Left lobe of liver (tissue), 2 donors: ENCODE measurements around the gene BNC2. TPM values are rescaled to one million over a fixed set of nuclear protein-coding genes. Genes with fewer than 3 reads are reported as not detected.

Experiments used
- ATAC-seq: fragments of 200-7000 bp; cut with Tn5 transposase; one replicate; pipeline ENCODE4 v1.9.1; 2020; ENCODE audit warnings: mild to moderate bottlenecking, moderate library complexity
- DNase-seq: peaks from one replicate; pipeline ENCODE4 v3.0.0-alpha.2; 2020; ENCODE audit warnings: low spot score
- total RNA-seq: library from RNA; stranded (reverse); gene quantifications from one replicate; pipeline ENCODE4 v1.2.1, GENCODE V29; 2021
- donor health status: DM: no; HTN: no; CAD: no; lungs with moderate emphysema.
- donor health status: DM: no; HTN: yes; CAD: no.

Gene BNC2
- total RNA-seq, 1 donor from 2014 or later, result 0.55 TPM

DNA sequence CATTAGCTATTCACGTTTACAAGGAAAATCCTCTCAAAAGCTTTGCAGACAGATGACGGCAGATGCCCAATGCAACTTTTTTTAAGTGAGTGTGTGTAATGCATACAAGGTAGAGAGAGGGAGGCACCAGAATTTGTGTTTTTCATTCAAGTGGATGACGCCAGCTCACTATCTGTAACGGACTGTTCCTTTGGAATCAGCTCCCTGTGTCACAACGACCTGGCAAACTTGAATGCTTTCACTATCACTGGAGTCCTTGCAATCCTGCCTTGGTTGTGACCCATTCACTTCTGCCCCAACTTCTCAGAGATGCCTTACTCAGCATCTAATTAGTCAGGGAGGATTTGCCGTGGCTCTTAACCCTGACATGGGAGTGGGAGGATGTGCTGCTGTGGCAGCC, 148.5 kb downstream of the BNC2 start:
- DNase-seq (no peak), ATAC-seq (peak; percentile 73)

DNA sequence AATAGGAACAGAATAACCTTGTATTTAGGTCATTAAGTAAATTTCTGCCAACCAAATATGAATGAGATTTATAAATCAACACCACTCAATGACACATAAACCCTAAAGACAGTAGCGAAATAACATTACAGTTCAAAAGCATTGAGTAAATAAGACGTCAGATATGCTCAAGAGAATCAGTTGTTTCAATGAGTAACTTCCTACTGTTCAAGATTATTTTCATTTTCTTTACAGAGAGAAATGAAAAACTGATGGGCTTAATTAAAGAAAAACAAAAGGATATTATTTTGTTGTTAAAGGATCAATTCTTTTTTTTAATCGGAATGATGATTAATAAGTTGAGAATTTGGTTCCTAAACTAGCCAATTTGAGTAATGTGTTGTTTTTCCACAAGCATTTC, 150.1 kb downstream of the BNC2 start:
- no peak for DNase-seq
- no peak for ATAC-seq

DNA sequence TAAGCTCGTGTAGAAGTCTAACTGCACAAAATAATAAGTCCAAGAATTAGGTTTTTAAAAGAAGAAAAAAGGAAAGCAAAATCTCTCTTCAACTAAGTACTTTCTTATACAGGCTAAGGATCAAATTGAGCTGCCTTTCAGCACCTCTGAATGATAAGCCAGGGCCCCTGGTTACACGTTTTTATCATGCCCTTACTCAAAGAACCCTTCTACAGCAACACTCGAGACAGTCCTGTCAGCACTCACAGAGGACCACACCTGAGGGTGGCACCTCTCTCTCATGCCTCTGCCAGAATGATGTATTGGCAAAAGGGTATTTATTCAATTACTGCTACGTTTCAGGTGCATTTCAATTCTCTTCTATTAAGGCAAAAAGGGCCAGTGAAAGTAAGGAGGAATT, 150.5 kb downstream of the BNC2 start:
- ATAC-seq, result no peak
- no peak for DNase-seq

DNA sequence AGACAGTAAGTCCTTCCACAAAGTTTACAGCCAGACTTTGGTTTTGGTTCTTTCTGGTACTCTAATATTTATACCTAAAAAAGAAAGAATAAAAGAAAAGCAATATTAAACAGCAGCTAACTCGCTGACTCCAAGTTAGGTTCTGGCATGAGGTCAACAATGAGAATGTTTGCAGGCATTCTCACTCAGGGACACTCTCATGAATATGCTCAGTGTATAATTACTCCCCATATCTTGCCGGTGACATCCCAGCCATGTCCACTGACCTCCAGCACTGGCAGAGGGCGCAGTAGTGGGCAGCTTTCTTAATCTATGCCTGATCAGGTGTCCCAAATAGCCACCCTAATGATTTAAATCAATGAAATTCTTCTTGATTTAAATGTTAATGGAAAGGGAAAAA, 151.5 kb downstream of the BNC2 start:
- DNase-seq (no peak), ATAC-seq (no peak)

DNA sequence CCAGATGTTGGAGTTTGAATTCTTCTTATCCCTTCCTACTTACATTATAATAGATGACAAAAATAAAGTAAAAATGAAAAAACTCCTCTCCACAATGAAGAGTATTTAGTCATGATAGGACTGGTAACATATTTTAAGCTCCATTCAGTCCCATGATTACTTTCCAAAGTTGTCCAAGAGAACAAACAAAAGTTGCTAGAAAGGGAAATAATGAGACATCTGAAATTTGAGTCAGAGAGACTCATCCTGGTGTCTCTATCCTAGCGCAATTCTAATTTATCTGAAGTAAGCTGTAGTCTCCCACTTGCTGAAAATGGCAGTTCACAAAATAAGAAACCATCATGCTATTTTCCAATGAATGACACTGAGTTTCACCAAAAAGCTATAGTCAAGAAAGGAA, 152.2 kb downstream of the BNC2 start:
- ATAC-seq (no peak), DNase-seq (no peak)

DNA sequence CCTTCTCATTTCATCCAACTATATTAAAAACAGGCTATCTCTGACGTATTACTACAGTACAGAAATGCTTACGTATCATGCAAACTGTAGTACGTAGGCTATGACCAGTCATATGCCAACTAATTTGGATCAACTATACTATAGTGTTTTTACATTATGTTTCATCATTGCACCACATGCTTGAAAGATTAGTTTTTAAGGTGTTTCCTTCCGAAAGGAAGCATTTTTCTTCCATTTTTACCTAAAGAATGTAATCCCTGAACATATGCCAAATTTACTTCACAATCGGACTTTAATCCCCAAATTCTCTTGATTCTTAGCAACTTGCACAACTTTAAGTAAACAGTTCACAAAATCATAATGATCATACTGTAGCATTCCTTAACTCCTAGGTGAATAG, 153.9 kb downstream of the BNC2 start:
- ATAC-seq (no peak), DNase-seq (no peak)

DNA sequence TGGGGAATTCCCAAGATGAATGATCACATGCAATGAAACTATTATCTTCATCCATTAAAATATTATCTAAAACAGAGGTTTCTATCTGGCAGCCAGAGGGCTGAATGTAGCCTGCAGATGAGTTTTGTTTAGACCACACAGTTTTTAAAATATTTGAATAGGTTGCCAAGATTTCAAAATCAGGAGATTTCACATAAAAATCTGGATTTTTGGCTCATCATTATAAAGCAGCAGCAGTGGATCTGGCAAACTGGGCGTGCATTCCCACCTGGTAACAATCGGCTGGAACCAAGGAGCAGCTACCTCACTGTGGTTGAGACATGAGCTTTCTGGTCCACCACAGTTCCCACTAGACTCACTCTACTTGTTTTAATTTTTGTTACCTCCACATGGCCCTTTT, 155.1 kb downstream of the BNC2 start:
- DNase-seq (no peak), ATAC-seq (no peak)

DNA sequence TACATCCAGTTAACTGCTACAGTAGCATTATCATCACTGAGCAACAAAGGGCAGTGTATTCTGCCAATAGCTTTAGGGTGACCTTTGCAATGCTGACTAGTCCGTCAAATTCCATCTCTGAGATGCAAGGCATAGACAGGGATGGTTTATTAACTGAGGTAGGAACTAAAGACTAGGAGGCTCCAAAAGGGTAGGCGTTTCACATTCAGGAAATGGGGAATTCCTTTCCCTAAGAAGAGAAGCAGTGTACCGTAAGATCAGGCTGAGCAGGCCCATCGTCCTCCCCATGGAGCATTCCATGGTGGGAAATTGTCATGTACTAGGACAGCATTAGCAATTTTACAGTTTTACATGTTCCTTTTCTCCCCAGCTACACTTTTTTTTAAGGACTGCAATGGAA, 157.7 kb downstream of the BNC2 start:
- DNase-seq, result no peak
- no peak for ATAC-seq

DNA sequence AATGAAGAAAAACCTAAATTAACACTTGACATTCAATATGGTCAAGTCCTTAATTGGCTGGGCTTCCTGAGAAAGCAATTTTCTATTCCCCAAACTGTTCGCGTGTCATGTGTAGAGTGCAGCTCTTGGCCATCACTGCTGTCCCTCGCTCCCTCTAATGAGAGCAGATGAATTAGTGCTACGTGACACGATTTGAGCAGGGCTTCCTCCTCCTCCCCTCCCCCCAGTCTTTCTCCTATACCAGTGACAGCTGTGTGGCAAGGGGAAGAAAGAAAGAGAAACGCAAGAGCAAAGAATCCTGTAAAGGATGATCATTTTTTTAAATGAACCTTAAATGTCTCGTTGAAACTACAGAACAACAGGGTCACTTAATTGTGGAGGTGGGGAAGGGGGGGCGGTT, 159.6 kb downstream of the BNC2 start:
- DNase-seq (no peak), ATAC-seq (no peak)

DNA sequence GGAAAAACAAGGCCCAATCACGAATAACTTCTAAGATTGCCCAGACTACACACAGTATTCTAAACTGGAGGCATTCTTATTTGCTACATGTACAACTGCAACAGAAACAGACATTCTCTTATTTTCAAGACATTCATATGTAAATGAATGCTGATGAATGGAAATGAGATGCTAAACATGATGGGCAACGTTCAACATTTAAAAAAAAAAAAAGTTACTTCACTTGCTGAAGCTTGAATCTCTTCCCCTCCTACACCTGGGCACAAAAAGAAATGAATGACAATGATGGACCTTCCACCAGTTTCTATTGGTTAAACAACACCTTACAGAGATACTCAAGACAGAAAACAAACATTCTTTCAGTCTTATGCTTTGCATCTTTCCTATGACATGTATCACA, 160.5 kb downstream of the BNC2 start:
- ATAC-seq, result no peak
- no peak for DNase-seq

DNA sequence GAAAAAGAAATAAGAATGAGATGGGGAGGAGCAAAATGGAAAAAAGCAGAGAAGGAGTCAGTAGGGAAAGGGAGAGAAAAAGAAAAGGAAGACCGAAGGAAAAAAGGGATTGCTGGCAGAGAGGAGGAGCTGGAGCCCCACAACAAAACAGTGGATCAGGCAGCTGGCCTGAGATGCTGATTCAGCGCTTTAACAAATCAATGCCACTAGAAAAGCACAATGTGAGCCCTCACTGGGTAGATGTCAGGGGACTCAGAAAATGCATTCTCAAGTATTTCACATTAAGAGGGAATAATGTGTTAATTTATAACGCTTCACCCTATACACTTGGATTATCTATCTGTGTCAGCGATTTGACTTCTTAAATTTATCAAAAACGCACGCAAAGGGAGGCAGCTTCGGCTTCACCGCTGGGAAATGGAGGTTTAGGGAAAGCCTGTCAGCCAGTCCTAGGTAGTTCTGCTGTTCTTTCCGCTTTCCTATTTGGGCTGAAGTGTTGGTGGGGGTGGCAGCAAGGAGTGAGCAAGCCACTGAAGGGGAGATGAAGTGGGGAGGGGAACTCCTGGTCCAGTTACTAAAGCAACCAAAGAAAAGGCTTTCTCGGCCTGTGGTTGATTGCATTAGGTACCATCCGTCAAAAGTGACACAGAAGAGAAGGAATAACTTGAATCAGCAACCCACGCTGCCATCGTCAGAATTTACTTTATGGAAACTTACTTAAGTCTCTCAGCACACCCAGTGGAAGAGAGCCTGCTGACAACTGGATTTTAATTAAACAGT, 161.6 kb downstream of the BNC2 start:
- DNase-seq, result no peak
- ATAC-seq, result no peak

DNA sequence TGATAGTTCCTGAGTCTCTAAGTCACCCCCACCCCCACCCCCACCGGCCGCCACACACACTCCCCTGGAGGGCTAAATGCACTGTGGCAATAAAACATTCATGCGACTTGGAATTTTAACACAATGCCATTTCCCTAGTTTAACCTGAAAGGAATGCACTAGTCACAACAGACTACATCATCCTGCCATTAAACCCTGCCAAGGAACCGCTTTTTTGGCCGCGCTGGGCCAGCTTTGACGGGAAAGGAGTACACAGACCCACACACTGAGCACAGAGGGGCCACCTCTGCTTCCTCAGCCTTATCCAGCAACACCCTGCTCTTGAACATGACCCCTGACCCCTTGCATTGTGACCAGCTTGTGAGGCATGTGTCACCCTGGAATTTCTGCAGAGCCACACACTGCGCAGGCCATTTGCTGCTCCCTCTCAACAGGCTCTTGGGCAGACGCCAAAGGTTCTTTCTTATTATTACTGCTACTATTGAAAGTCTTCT, 165.3 kb downstream of the BNC2 start:
- DNase-seq (peak; percentile 49), ATAC-seq (peak; percentile 27)

DNA sequence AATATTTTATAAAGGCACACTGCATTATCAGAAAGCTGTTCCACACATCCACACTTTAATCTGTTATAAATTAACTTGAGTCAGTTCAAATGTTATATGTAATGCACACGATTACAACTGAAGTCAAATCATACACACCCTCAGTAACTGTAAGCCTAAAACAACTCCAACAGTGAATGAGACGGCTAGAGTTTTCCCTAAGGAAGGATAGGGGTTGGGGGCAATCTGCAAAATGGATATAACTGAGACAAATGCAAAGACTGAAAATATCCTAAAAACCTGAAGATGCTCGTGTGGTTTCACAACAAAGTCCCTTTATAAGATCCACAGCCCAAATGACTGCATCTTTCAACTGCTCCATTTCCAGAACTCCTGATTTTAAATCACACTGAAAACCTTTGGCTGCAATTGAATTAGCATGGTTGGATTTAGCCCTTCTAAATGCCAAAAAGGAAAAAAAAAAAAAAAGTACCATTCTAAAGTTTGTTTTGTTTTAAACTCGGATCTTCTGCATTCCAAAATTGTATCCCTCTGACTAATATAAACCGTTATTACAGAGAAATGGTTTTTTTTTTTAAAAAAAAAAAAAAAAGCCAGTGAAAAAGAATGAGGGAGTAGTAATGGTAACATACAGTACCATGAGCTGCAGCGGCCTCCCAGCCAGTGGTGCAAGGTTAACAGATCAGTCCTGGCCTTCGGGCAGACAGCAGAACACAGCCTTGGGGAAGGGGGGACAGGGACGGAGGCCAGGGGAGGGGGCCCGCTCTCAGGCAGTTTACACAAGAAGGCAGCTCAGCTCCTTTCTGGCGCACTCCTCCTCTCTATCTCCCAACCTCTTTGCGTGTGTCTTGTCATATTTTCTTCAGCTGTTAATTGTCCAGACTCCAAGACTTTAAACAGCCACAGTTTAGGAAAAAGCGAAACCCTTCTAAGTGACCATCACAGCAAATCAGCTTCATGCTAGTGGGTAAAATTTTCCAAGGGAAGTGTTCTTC, 166.1 kb downstream of the BNC2 start:
- DNase-seq, result no peak
- ATAC-seq, result no peak

DNA sequence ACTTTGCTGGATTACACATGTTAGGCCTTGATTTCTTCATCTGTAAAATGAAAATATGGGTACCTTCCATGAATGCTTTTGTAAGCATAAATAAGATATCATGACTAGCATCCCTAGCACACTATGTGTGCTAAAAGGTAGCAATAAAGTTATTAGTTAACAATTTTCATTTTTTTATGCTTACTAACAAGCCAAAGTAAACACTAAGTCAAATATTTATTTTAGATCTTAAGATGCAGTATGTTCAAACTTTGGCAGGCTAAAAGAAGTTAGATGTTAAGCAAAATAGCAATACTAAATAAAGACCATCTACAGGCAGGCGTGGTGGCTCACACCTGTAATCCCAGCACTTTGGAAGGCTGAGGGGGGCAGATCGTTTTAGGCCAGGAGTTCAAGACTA, 169.1 kb downstream of the BNC2 start:
- ATAC-seq (no peak), DNase-seq (no peak)

DNA sequence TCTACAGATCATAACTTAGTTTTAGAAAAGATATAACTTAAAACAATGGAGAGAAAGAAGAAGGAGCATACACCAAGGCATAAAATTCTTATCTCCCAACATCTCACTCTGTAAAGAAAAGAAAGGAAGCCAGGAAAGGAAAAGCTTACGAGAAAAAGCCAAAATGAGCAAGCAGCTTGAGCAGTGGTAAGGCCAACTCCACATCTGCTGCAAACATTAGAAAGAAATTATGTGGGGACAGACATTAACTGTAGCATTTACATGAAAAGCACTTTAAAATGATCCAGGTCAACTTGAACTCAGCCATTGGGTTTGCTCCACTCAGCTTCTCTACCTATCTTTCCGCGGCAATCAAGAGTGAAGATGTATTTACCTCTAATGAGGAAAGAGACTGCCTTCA, 176.9 kb downstream of the BNC2 start:
- ATAC-seq (no peak), DNase-seq (no peak)

DNA sequence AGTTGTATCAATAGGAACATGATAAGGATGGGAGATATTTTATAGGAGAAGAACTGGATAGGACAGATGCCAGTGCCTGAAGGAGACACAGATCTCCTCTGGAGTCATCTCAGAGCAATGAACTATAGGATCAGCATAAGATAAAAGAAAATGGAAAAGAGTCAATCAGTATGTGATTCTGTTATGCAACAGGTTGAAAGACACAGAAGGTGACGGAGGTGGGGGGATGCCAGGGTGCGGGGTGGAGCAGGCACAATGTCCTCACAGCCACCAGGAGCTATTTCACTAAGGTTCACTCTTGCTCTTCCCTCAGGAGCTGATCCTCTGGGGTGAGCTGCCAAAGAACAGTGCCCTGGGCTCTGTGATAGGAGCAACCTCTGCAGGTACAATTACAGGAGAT, 179.8 kb downstream of the BNC2 start:
- DNase-seq, result no peak
- ATAC-seq, result no peak

DNA sequence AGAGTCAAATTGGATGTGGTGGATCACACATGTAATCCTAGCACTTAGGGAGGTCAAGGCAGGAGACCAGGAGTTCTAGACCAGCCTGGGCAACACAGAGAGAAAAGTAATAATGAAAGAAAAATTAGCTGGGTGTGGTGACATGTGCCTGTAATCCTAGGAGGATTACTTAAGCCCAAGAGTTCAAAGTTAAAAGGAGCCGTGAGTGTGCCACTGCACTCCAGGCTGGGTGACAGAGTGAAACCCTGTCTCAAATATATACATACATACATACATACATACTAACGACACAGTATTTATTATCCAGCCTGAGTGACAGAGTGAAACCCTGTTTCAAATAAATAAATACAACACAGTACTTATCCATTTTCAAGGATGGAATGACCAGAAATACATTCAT, 180.3 kb downstream of the BNC2 start:
- DNase-seq, result no peak
- ATAC-seq, result no peak

DNA sequence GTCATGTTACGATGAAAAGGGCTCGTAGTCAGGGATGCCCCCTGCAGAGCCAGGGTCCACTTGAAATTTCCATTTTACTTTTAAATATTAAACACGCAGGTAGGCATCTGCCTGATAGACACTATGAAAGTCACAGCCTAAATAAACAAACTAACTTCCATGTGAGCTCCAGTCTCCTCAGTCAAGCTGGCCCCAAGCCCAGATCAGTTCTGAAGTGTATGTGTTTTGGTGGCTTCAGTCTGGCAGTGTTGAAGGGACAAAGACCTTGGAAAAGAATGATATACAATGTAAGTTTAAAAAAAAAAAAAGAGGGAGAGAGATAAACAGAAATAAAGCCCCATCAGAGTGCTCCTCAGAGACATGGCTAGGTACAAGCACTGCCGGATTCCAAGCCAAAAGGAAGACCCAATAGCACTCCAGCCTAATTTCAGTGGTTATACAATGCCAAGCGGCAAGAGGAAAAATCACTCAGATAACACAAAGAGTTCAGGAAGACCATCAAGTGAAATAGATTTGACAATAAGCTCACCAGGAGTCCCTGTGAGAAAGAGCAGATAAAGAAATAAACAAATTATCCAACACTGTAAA, 181.0 kb downstream of the BNC2 start:
- no peak for DNase-seq
- ATAC-seq, result peak; percentile 29

DNA sequence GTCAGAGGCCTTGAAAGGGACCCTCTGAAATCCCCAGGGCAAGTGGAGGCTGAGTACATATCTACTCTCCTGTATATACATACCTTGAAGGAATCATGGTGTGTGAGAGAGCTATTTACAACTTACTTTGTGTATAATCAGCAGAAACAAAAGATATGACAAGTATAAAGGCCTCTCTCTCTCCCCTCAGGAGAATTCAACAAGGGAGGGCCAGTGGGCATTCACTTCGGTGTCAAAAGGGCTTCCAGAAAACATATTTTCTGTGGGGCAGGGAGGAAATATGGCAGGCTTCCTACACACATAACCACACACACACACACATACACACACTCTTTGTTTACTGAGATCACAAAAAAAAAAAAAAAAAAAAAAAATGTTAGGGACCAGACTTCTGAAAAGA, 181.7 kb downstream of the BNC2 start:
- ATAC-seq, result no peak
- no peak for DNase-seq

DNA sequence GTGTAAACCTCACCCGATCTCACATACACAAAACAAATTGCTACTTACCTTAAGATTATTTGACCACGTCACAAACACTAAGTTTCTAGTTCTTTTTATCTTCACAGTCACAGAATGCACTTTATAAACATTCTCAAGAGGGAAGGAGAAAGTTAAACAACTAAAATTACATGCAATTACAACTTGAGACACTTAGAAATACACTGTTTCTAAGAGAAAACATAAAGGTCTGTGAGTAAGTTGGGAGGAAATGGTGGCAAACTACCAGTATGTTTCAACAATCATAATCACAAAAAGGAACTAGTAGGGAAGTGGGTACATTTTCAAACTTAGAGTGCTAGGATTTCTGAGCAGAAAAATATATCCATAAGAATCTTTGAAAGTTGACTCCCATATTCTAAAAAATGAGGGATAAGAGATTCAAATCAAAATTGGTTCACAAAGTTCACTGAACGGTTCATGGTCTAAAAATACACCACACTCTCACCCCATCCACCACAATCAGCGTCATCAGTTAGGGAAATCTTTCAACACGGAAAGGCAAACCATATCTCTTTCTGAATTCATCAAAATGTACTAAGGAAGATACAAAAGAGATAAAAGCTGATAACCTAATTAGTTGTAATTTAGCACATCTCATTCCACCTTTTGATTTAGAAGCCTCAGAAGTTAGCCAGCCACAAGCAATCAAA, 182.6 kb downstream of the BNC2 start:
- ATAC-seq, result no peak
- no peak for DNase-seq

DNA sequence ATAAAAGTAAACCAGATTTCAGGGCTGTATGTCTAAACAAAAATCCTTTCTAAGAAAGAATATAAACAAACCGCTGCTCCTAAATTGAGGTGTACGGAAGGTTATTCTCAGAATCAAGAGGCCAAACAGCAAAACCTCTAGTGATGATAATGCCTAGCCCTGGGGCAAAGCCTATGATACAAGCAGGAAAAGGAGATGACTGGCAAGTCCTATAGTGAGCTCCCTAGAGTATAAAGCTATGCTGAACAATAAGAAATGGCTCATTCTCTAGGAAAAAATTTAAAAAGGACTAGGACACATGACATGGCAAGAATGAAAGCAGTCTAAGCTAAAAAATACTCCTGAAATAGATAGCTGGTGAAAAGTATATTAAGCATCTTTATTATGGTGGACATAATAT, 187.1 kb downstream of the BNC2 start:
- DNase-seq (no peak), ATAC-seq (no peak)
